PC-9 (cell line): ENCODE results near the gene LRRC56. TPM values are rescaled to one million over a fixed set of nuclear protein-coding genes. Genes with fewer than 3 reads are reported as not detected.

ENCODE experiments used
- BruUV-seq: library from RNA; stranded (reverse); fragments of 400-500 nt; replicated peaks from 2 replicates; lab custom pipeline; 2021; lab: Mats Ljungman, UMichigan
- CTCF ChIA-PET: fragments of 300-600 bp; sonication (Branson Sonifier 250); formaldehyde crosslinking; loops from one replicate; lab custom pipeline; 2022; ENCODE audit warnings: antibody characterized with exemption; lab: Charles Lee
- POLR2A ChIA-PET: fragments of 300-600 bp; sonication (Branson Sonifier 250); formaldehyde crosslinking; loops from one replicate; lab custom pipeline; 2022; ENCODE audit warnings: antibody characterized with exemption; ENCODE audit not compliant: unreplicated experiment; lab: Charles Lee
- DNase-seq, 2 experiments: peaks; one replicate each; pipeline versions ENCODE4 v3.0.0 to v3.0.0-alpha.2; 2015 to 2022; ENCODE audit warnings: mixed read lengths in 1 of 2
- H2AFZ ChIP-seq: fragments of 200-600 bp; sonication (generic); 2 replicates; pipeline ENCODE4 v1.8.1; 2017; ENCODE audit warnings: antibody characterized with exemption
- H3F3A ChIP-seq: fragments of 200-600 bp; sonication (generic); 2 replicates; pipeline ENCODE4 v1.8.1; 2017; ENCODE audit warnings: antibody characterized with exemption, mild to moderate bottlenecking, low read depth; ENCODE audit not compliant: insufficient read depth
- H3K27ac ChIP-seq: fragments of 200-600 bp; sonication (generic); 2 replicates; pipeline ENCODE4 v1.6.1; 2016; ENCODE audit warnings: mixed run types
- H3K27me3 ChIP-seq: fragments of 200-600 bp; sonication (generic); 2 replicates; pipeline ENCODE4 v1.6.1; 2016; ENCODE audit warnings: low read depth, mixed run types; ENCODE audit not compliant: insufficient read depth
- H3K36me3 ChIP-seq: fragments of 200-600 bp; sonication (generic); 2 replicates; pipeline ENCODE4 v1.6.1; 2016; ENCODE audit warnings: low read depth, mixed run types
- H3K4me1 ChIP-seq: fragments of 200-600 bp; sonication (generic); replicated peaks from 2 replicates; pipeline ENCODE4 v1.6.1; 2016; ENCODE audit warnings: mixed run types; ENCODE audit not compliant: insufficient read depth
- H3K4me2 ChIP-seq: fragments of 200-600 bp; sonication (generic); 2 replicates; pipeline ENCODE4 v1.6.1; 2017; ENCODE audit warnings: mixed run types
- H3K4me3 ChIP-seq: fragments of 200-600 bp; sonication (generic); 2 replicates; pipeline ENCODE4 v1.6.1; 2016; ENCODE audit warnings: mixed run types
- H3K79me2 ChIP-seq: fragments of 200-600 bp; sonication (generic); 2 replicates; pipeline ENCODE4 v1.6.1; 2017; ENCODE audit warnings: low read depth, mixed run types
- H3K9me2 ChIP-seq: fragments of 200-600 bp; sonication (generic); 2 replicates; pipeline ENCODE4 v1.8.1; 2017; ENCODE audit warnings: mild to moderate bottlenecking; ENCODE audit not compliant: insufficient read depth
- H3K9me3 ChIP-seq: fragments of 200-600 bp; sonication (generic); 2 replicates; pipeline ENCODE4 v1.8.1; 2016; ENCODE audit warnings: low read depth; ENCODE audit not compliant: insufficient read depth
- H4K20me1 ChIP-seq: fragments of 200-600 bp; sonication (generic); 2 replicates; pipeline ENCODE4 v1.8.1; 2017; ENCODE audit not compliant: insufficient read depth
- CTCF ChIP-seq: fragments of 200-600 bp; sonication (generic); conservative IDR thresholded peaks from 2 replicates; pipeline ENCODE4 v1.6.1; 2017; ENCODE audit warnings: mixed run types, antibody characterized with exemption, mild to moderate bottlenecking, moderate library complexity
- EZH2 ChIP-seq: fragments of 200-600 bp; sonication (generic); IDR thresholded peaks from 2 replicates; pipeline ENCODE4 v1.8.0; 2017; ENCODE audit warnings: antibody characterized with exemption, low read depth
- intact Hi-C: fragments of 100-400 bp; cut with micrococcal nuclease; formaldehyde crosslinking; loops from one replicate; pipeline ENCODE4 v1.10.0; 2022; ENCODE audit not compliant: unreplicated experiment
- total RNA-seq: library from RNA; stranded (reverse); gene quantifications from 2 replicates; pipeline ENCODE4 v1.2.3, GENCODE V29; 2021

Gene LRRC56
- total RNA-seq, 1 experiment from 2014 or later = 5.0 TPM

DNA sequence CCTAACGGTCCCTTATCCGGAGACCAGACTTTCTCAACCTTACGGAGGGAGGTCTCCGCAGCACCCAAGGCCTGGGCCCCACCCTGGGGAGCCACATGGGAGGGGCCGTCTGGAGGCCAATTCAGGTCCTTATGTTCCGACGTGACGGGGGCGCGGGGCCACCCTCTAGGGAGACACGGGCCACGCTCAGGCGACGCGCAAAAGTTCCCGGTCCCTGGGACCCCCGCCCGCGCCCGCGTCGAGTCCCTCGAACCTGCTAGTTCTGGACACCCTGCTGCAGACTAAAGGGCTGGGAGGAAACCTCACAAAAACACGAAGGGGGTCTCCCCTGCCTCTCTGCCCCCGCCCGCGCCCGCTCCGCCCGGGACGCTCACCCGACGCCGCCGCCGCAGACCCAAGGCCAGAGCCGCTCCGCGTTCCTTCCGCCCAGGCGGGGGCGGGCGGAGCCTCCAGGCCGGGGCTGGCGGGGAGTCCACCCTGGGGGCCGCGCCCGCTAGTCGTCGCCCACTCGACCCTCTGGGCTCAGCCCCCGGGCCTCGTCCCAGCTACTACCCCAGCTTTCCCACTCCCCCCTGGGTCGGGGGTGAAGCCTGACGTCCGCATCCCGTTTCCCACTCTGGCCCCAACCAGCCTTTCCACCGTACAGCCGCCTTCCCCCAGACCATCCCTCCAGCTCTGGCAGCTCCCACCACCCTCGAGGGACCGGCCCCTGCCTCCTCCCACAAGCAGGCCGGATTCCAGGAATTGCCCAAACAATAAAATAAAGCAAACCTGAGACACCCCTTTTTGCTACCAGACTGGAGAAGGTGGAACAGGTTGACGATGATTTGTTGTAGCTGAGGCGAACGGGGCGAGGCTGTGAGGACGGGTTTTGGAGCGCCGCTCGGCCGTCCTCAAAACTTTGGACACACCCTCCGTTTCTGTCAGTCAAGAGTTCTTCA lies 33.0 kb upstream of the LRRC56 start:
- peaks cover 5% of the 10 kb centered on the region; the same call in 1 of the 2 replicates for H3K4me1 ChIP-seq
- no peaks in the 10 kb centered on the region; the same call in 1 of the 2 replicates for H4K20me1 ChIP-seq
- intact Hi-C loops = no loop called here
- no peak overlapping the region for H3K27ac ChIP-seq
- peaks cover 31% of the 10 kb centered on the region for H3K79me2 ChIP-seq
- H3K4me2 ChIP-seq = peak overlapping the region; percentile 85; the same call in 1 of the 2 replicates
- TF ChIP-seq EZH2 (no peak), CTCF (no peak)
- no peaks in the 10 kb centered on the region for H3K36me3 ChIP-seq
- ChIA-PET POLR2A (no interaction called here), CTCF (interaction anchor here (0.6 kb wide), 1 partner anchor 35 kb away, joined by 5 read pairs; no protein-coding TSS in a partner anchor)
- H3K9me3 ChIP-seq = no peaks in the 10 kb centered on the region
- H3K27me3 ChIP-seq = no peaks in the 10 kb centered on the region
- no peak overlapping the region for H2AFZ ChIP-seq
- peaks cover 4% of the 10 kb centered on the region for H3F3A ChIP-seq
- H3K9me2 ChIP-seq = no peaks in the 10 kb centered on the region
- H3K4me3 ChIP-seq = peak overlapping the region; percentile 100; the same call in 1 of the 2 replicates
- BruUV-seq = no TSS peak
- DNase-seq = no peak

DNA sequence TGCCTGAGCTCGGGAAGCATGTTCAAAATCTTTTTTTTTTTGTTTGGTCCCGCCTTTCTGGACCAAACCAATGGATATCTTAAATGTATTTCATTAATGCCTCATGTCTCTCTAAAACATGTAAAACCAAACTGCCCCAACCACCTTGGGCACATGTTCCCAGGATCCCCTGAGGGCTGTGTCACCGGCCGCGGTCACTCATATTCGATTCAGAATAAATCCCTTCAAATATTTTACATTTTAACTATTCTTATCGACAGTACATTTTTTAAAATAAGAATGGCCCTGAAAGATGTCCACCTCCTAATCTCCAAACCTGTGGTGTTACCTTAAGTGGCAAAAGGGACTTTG lies 32.4 kb upstream of the LRRC56 start:
- H3K9me2 ChIP-seq = no peaks in the 10 kb centered on the region
- BruUV-seq = no TSS peak
- DNase-seq = no peak
- intact Hi-C loops = no loop called here
- no peaks in the 10 kb centered on the region for H3K9me3 ChIP-seq
- peaks cover 31% of the 10 kb centered on the region for H3K79me2 ChIP-seq
- ChIA-PET CTCF (interaction anchor here (0.6 kb wide), 1 partner anchor 36 kb away, joined by 5 read pairs; no protein-coding TSS in a partner anchor), POLR2A (no interaction called here)
- no peaks in the 10 kb centered on the region for H3K36me3 ChIP-seq
- H3K27ac ChIP-seq = no peak overlapping the region
- H4K20me1 ChIP-seq = no peaks in the 10 kb centered on the region; the same call in 1 of the 2 replicates
- H3K4me2 ChIP-seq = peak overlapping the region; percentile 85
- H3K4me3 ChIP-seq = peak overlapping the region; percentile 100; the same call in 1 of the 2 replicates
- no peaks in the 10 kb centered on the region for H3K27me3 ChIP-seq
- H3F3A ChIP-seq = peaks cover 4% of the 10 kb centered on the region
- no peak for TF ChIP-seq CTCF
- TF ChIP-seq EZH2 = no peak
- H3K4me1 ChIP-seq = peaks cover 5% of the 10 kb centered on the region; the same call in 1 of the 2 replicates
- no peak overlapping the region for H2AFZ ChIP-seq

GRCh38 chr11:506238-506994 lies 30.9 kb upstream of the LRRC56 start:
- Histone ChIP-seq H3K27ac (peak overlapping the region; percentile 99), H3K79me2 (peaks cover 31% of the 10 kb centered on the region)

More at GRCh38 chr11:506238-506994, 30.9 kb upstream of the LRRC56 start:
- Histone ChIP-seq H2AFZ (peak overlapping the region; percentile 89), H3F3A (peaks cover 4% of the 10 kb centered on the region), H3K27me3 (no peaks in the 10 kb centered on the region), H3K36me3 (no peaks in the 10 kb centered on the region), H3K9me3 (no peaks in the 10 kb centered on the region), H3K4me3 (peak overlapping the region; percentile 100), H3K4me2 (peak overlapping the region; percentile 85), H3K4me1 (peaks cover 5% of the 10 kb centered on the region; the same call in 1 of the 2 replicates), H4K20me1 (no peaks in the 10 kb centered on the region; the same call in 1 of the 2 replicates), H3K9me2 (no peaks in the 10 kb centered on the region)
- BruUV-seq = TSS peak; percentile 63
- ChIA-PET CTCF (no interaction called here), POLR2A (interaction anchor here (0.6 to 1.0 kb wide), 5 partner anchors 37 to 218 kb away, joined by 3 to 10 read pairs (median 3); no protein-coding TSS in a partner anchor)
- intact Hi-C loops = loop anchor here (2.0 kb wide), 1 partner anchor 30 kb away; the partner anchor contains the start of gene LRRC56
- TF ChIP-seq CTCF (no peak), EZH2 (no peak)
- peak; percentile 80 to 92 for DNase-seq
